Spleen (tissue), 11 donors: ENCODE data around the gene IGFL4. TPM values are rescaled to one million over a fixed set of nuclear protein-coding genes. Genes with fewer than 3 reads are reported as not detected.

Experiments used
- DNase-seq: peaks from one replicate; pipeline ENCODE4 v3.0.0-alpha.2; 2020
- H3K27ac ChIP-seq, 8 donors: fragments of 200-600 bp; sonication (generic) in 7 of 8; 1 replicate in 4 of 8; 2 replicates in 4 of 8; pipeline versions ENCODE4 v1.5.0 to v1.8.0; 2016 to 2021; ENCODE audit warnings: inconsistent platforms in 4 of 8, mild to moderate bottlenecking in 4 of 8, moderate library complexity in 1 of 8
- H3K27me3 ChIP-seq, 7 donors: fragments of 200-600 bp; sonication (generic) in 6 of 7; replicated peaks in 1 of 7; 1 replicate in 4 of 7; 2 replicates in 3 of 7; pipeline versions ENCODE4 v1.5.0 to v1.8.0; 2016 to 2021; ENCODE audit warnings: inconsistent platforms in 3 of 7, mild to moderate bottlenecking in 1 of 7
- H3K36me3 ChIP-seq, 6 donors: fragments of 200-600 bp; sonication (generic) in 5 of 6; 1 replicate in 4 of 6; 2 replicates in 2 of 6; pipeline versions ENCODE4 v1.5.0 to v1.8.0; 2016 to 2021; ENCODE audit warnings: inconsistent platforms in 2 of 6
- H3K4me1 ChIP-seq, 6 donors: fragments of 200-600 bp; sonication (generic) in 5 of 6; 1 replicate in 3 of 6; 2 replicates in 3 of 6; pipeline versions ENCODE4 v1.5.0 to v1.8.0; 2016 to 2021; ENCODE audit warnings: inconsistent platforms in 3 of 6
- H3K4me3 ChIP-seq, 8 donors: fragments of 200-600 bp; sonication (generic) in 7 of 8; 1 replicate in 4 of 8; 2 replicates in 4 of 8; pipeline versions ENCODE4 v1.5.0 to v1.8.0; 2016 to 2021; ENCODE audit warnings: inconsistent platforms in 4 of 8, mild to moderate bottlenecking in 4 of 8, moderate library complexity in 2 of 8
- H3K9me3 ChIP-seq, 8 donors: fragments of 200-600 bp; sonication (generic) in 7 of 8; 1 replicate in 4 of 8; 2 replicates in 4 of 8; pipeline versions ENCODE4 v1.5.0 to v1.8.0; 2016 to 2021; ENCODE audit warnings: inconsistent platforms in 4 of 8
- POLR2A ChIP-seq, 3 donors: fragments of 450-650 bp; IDR thresholded peaks; one replicate each; pipeline ENCODE4 v1.5.1; 2017; ENCODE audit warnings: antibody characterized with exemption in 3 of 3, mild to moderate bottlenecking in 1 of 3
- POLR2AphosphoS5 ChIP-seq, 3 donors: sonication (generic); formaldehyde crosslinking; IDR thresholded peaks; one replicate each; pipeline ENCODE4 v1.5.1; 2017; ENCODE audit warnings: antibody characterized with exemption in 3 of 3
- WGBS, 5 donors: extraction: QIAGEN DNeasy Blood & Tissue Kit in 3 of 5; methylation state at CpG; one replicate each; pipeline versions ENCODE4 v1.1.5 to v1.1.7; 2013 to 2018; 5-methylcytosine and 5-hydroxymethylcytosine counted together
- intact Hi-C: fragments of 100-400 bp; cut with DNase I; formaldehyde crosslinking; loops from one replicate; pipeline ENCODE4 v1.15.0; 2023; ENCODE audit warnings: low total_unique reads
- microRNA-seq, 3 donors: library from miRNA; unstranded; fragments of <30 nt; microRNA quantifications; one replicate each; pipeline versions ENCODE4 to v1.1.0, GENCODE V29; 2019 to 2020
- polyA plus RNA-seq, 3 donors: library from polyadenylated mRNA; stranded (reverse); fragments of 200-250 nt; gene quantifications; one replicate each; pipeline ENCODE4 v1.2.1, GENCODE V29; 2013
- small RNA-seq, 4 donors: library from RNA; depleted of rRNA; stranded (forward); fragments of <200 nt; gene quantifications; one replicate each; pipeline ENCODE3, GENCODE V24; 2016
- total RNA-seq, 7 donors: library from RNA; depleted of rRNA in 3 of 7; stranded (reverse); fragments of >200 nt in 3 of 7; fragmentation: NEBNext Ultra II Directional in 4 of 7; extraction: Animal tissue kit (Norgen Biotek cat#: 25700) in 4 of 7; gene quantifications; one replicate each; pipeline versions ENCODE4 v1.1.0 to v1.2.1, GENCODE V29; 2016 to 2021
- TF ChIP-seq, protein P1 (sequence below), 11 experiments: fragments of 200-600 bp in 7 of 11; fragments of 450-650 bp in 4 of 11; sonication (generic) in 4 of 11; IDR thresholded peaks in 8 of 11; conservative IDR thresholded peaks in 3 of 11; 1 replicate in 7 of 11; 2 replicates in 4 of 11; pipeline versions ENCODE4 v1.4.0 to v1.8.0; 2016 to 2021; ENCODE audit warnings: antibody characterized with exemption in 11 of 11, inconsistent platforms in 4 of 11, mild to moderate bottlenecking in 1 of 11
- donor health status: healthy with polysubstance abuse.
- donor health status: DM: no; HTN: no; CAD: no; lungs with moderate emphysema.
- donor health status: DM: no; HTN: no; CAD: no.
- donor health status: Bipolar disorder and iron deficiency.
- donor health status: healthy.
- donor health status: DM: no; HTN: no; CAD: no.
- donor health status: DM: yes; HTN: yes; CAD: no.

Gene IGFL4
- total and polyA plus RNA-seq, 10 donors = 0.03 TPM; not detected in 8

DNA sequence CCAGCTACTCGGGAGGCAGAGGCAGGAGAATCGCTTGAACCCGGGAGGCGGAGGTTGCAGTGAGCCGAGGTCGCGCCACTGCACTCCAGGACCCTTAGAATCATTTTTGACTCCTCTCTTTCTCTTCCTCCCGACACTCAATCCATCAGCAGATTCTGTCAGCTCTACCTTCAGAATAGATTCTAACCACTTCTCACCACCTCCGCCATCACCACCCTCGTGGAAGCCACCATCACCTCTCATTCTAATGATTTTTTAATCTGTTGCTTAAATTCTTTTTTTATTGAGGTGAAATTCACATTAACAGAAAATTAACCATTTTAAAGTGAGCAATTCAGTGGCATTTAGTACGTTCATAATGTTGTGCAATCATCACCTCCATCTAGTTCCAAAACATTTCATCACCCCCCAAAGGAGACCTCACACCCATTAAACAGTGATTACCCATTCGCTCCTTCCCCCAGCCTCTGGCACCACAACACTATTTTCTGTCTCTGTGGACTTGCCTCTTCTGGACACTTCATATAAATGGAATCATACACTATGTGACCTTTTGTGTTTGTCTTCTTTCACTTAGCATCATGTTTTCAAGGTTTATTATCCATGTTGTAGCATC is 50.6 kb downstream of the IGFL4 start:
- Histone ChIP-seq H3K4me1 (peaks cover 4 to 10% (median 7%) of the 10 kb centered on the region in 6 donors), H3K9me3 (no peaks in the 10 kb centered on the region), H3K4me3 (no peak overlapping the region), H3K27ac (no peak overlapping the region), H3K36me3 (no peaks in the 10 kb centered on the region), H3K27me3 (peaks cover 0 to 30% (median 0%) of the 10 kb centered on the region in 7 donors)
- TF ChIP-seq POLR2AphosphoS5 (IDR thresholded peaks at IDR 0.05) (no peak), POLR2A (IDR thresholded peaks at IDR 0.05) (no peak)
- TF ChIP-seq, protein P1, sequence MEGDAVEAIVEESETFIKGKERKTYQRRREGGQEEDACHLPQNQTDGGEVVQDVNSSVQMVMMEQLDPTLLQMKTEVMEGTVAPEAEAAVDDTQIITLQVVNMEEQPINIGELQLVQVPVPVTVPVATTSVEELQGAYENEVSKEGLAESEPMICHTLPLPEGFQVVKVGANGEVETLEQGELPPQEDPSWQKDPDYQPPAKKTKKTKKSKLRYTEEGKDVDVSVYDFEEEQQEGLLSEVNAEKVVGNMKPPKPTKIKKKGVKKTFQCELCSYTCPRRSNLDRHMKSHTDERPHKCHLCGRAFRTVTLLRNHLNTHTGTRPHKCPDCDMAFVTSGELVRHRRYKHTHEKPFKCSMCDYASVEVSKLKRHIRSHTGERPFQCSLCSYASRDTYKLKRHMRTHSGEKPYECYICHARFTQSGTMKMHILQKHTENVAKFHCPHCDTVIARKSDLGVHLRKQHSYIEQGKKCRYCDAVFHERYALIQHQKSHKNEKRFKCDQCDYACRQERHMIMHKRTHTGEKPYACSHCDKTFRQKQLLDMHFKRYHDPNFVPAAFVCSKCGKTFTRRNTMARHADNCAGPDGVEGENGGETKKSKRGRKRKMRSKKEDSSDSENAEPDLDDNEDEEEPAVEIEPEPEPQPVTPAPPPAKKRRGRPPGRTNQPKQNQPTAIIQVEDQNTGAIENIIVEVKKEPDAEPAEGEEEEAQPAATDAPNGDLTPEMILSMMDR (IDR thresholded peaks at IDR 0.05 in 8 of 11, conservative IDR thresholded peaks at IDR 0.05 in 3 of 11) = no peak
- DNase-seq = no peak
- 85 to 89% (median 86%) methylated on average over 11 to 12 of the region's 12 CpGs for WGBS, 5 donors
- intact Hi-C loops = no loop called here

Small RNA genes lying within 50 kb of the gene (microRNA-seq; reads per million reads assigned to microRNA genes)
- gene MIR769 = 97.2 to 135 (median 113) reads per million in 3 donors

Small RNA genes lying within 50 kb of the gene (small RNA-seq; reads per million reads assigned to genes)
- 38.5 to 58.2 (median 45.8) reads per million in 4 donors for gene MIR769

Other genes with a start within 250 kb of the IGFL4 start
- 10 to 100 TPM; 35.1 to 57.0 (median 48.4) TPM for gene DMWD, start 248.2 kb downstream of the IGFL4 start, total RNA-seq
- gene DMWD, start 248.2 kb downstream of the IGFL4 start, polyA plus RNA-seq = 10 to 100 TPM in 1 of 3 donors, 1 to 10 TPM in 2; 6.4 to 36.1 (median 6.7) TPM
- under 1 TPM in 3 of 7 donors, not detected in 4; 0.19 to 0.41 (median 0.33) TPM for gene RSPH6A, start 225.7 kb downstream of the IGFL4 start, total RNA-seq
- gene RSPH6A, start 225.7 kb downstream of the IGFL4 start, polyA plus RNA-seq = under 1 TPM in 1 of 3 donors, not detected in 2; 0.13 TPM
- gene SYMPK, start 177.9 kb downstream of the IGFL4 start, total RNA-seq = 100 to 1,000 TPM in 1 of 7 donors, 10 to 100 TPM in 6; 56.3 to 106 (median 75.1) TPM
- 100 to 1,000 TPM in 2 of 3 donors, 10 to 100 TPM in 1; 60.3 to 148 (median 147) TPM for gene SYMPK, start 177.9 kb downstream of the IGFL4 start, polyA plus RNA-seq
- gene FOXA3, start 176.7 kb downstream of the IGFL4 start, total RNA-seq = under 1 TPM in 1 of 7 donors, not detected in 6; 0.24 TPM
- gene FOXA3, start 176.7 kb downstream of the IGFL4 start, polyA plus RNA-seq = under 1 TPM in 2 of 3 donors, not detected in 1; 0.09 to 0.16 TPM
- gene IRF2BP1, start 154.9 kb downstream of the IGFL4 start, total RNA-seq = 10 to 100 TPM; 18.5 to 29.4 (median 23.3) TPM
- gene IRF2BP1, start 154.9 kb downstream of the IGFL4 start, polyA plus RNA-seq = 10 to 100 TPM in 2 of 3 donors, 1 to 10 TPM in 1; 10.0 to 19.9 (median 10.6) TPM
- gene MYPOP, start 138.4 kb downstream of the IGFL4 start, total RNA-seq = 10 to 100 TPM in 4 of 7 donors, 1 to 10 TPM in 3; 5.8 to 13.2 (median 11.0) TPM
- 1 to 10 TPM; 5.1 to 9.6 (median 9.3) TPM for gene MYPOP, start 138.4 kb downstream of the IGFL4 start, polyA plus RNA-seq
- gene NANOS2, start 126.2 kb downstream of the IGFL4 start, total RNA-seq = not detected
- not detected for gene NANOS2, start 126.2 kb downstream of the IGFL4 start, polyA plus RNA-seq
- 10 to 100 TPM in 1 of 7 donors, 1 to 10 TPM in 6; 1.8 to 12.5 (median 5.4) TPM for gene NOVA2, start 67.1 kb downstream of the IGFL4 start, total RNA-seq
- gene NOVA2, start 67.1 kb downstream of the IGFL4 start, polyA plus RNA-seq = under 1 TPM; 0.42 to 0.77 (median 0.50) TPM
- gene CCDC61, start 45.5 kb downstream of the IGFL4 start, total RNA-seq = 10 to 100 TPM in 4 of 7 donors, 1 to 10 TPM in 3; 5.0 to 22.7 (median 16.6) TPM
- gene CCDC61, start 45.5 kb downstream of the IGFL4 start, polyA plus RNA-seq = 10 to 100 TPM; 15.1 to 24.6 (median 16.7) TPM
- 10 to 100 TPM in 6 of 7 donors, 1 to 10 TPM in 1; 9.1 to 97.9 (median 32.3) TPM for gene PGLYRP1, start 17.9 kb downstream of the IGFL4 start, total RNA-seq
- 10 to 100 TPM in 1 of 3 donors, 1 to 10 TPM in 2; 2.5 to 12.7 (median 8.9) TPM for gene PGLYRP1, start 17.9 kb downstream of the IGFL4 start, polyA plus RNA-seq
- gene IGFL3, start 83.7 kb upstream of the IGFL4 start, total RNA-seq = not detected
- not detected for gene IGFL3, start 83.7 kb upstream of the IGFL4 start, polyA plus RNA-seq
- gene IGFL2, start 107.2 kb upstream of the IGFL4 start, total RNA-seq = not detected
- not detected for gene IGFL2, start 107.2 kb upstream of the IGFL4 start, polyA plus RNA-seq
- not detected for gene IGFL1, start 188.7 kb upstream of the IGFL4 start, total RNA-seq
- gene IGFL1, start 188.7 kb upstream of the IGFL4 start, polyA plus RNA-seq = not detected